ENCODE results near the gene GK2.

Gene GK2

DNA sequence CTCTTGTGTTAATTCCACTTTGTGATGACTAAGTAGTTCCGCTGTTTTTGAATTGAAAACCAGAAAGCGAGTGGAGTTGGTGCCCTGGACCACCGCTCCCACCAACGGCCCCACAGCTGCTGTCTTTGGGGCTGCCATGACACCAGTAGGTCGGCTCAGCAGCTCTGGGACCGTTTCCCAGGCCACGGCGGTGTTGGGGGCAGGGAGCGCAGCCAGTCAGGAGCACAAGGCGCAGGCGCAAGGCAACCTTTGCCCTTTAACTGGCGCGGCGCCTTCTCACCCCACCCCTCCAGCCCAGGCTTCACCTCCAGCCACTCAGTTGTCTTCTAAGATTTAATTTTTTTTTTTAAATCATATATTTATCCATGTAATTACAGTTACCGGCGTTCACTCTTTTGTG lies at the start of gene GK2:
Gene GK2 (minus strand): TSS at position 166 of the 400 bp plus-strand sequence. CDS start 28 bp downstream, at position 138.
- Histone ChIP-seq H3K4me3 (ENCODE audit: low read depth, low read length) (no peak within 1 kb of the TSS), H3K79me2 (ENCODE audit: control insufficient read depth, insufficient read depth, low read length, unreplicated experiment) (no peaks in the 10 kb centered on the region), H3K27ac (ENCODE audit: low read depth, low read length) (no peak within 1 kb of the TSS), H3K36me3 (ENCODE audit: insufficient read depth, low read length) (no peaks in the 10 kb centered on the region), H2AFZ (ENCODE audit: low read length, unreplicated experiment) (no peak within 1 kb of the TSS), H3K4me1 (ENCODE audit: control insufficient read depth, insufficient read depth, low read length, unreplicated experiment) (no peaks in the 10 kb centered on the region), H3K27me3 (ENCODE audit: insufficient read depth, low read length) (no peaks in the 10 kb centered on the region)

DNA sequence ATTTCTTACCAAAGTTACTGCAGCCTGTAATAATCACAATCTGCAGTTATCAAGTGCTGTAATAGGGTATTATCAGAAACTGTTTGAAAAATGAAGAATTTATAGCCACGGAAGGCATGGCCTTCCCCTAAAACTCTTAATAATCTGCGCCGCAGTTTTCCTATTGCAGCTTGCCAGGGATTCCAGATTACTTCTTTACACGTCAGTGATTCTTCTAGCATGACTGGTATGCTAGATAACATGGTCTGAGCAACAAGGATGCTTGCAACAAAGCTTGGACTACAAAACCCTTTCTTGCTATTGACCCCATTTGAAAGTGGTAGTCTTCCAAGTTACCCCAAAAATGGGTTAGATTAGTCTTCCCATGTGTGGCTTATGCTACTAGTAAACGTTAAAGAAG lies 47.2 kb upstream of the GK2 start:
- Histone ChIP-seq H3K4me1 (ENCODE audit: control insufficient read depth, insufficient read depth, low read length, unreplicated experiment) (no peaks in the 10 kb centered on the region), H3K79me2 (ENCODE audit: control insufficient read depth, insufficient read depth, low read length, unreplicated experiment) (no peaks in the 10 kb centered on the region), H3K36me3 (ENCODE audit: insufficient read depth, low read length) (no peaks in the 10 kb centered on the region), H3K4me3 (ENCODE audit: low read depth, low read length) (no peak overlapping the region), H2AFZ (ENCODE audit: low read length, unreplicated experiment) (no peak overlapping the region), H3K27me3 (ENCODE audit: insufficient read depth, low read length) (0 out of 2 replicates have a peak, but pooled peaks cover 5% of the 10 kb centered on the region), H3K27ac (ENCODE audit: low read depth, low read length) (no peak overlapping the region)

DNA sequence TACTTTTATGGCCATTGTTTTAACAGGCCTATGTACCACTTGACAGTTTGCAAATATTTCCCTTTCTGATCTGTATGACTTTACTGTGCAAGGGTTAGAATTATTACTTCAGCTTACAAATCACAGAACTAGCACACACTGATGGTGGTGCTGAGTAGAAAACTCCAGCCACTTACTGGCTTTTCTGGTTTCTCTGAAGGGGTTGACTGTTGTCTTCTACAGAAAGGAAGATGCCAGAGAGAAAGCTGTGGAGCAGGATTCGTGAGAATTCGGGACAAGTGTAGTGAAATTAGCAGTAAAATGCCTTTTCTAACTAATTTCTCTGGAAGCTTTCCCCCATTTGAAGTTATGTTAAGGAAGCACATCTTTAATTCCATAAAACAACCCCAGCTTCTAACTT lies 46.6 kb upstream of the GK2 start:
- Histone ChIP-seq H3K36me3 (ENCODE audit: insufficient read depth, low read length) (no peaks in the 10 kb centered on the region), H3K27me3 (ENCODE audit: insufficient read depth, low read length) (0 out of 2 replicates have a peak, but pooled peaks cover 5% of the 10 kb centered on the region), H3K79me2 (ENCODE audit: control insufficient read depth, insufficient read depth, low read length, unreplicated experiment) (no peaks in the 10 kb centered on the region), H2AFZ (ENCODE audit: low read length, unreplicated experiment) (no peak overlapping the region), H3K27ac (ENCODE audit: low read depth, low read length) (no peak overlapping the region), H3K4me3 (ENCODE audit: low read depth, low read length) (no peak overlapping the region), H3K4me1 (ENCODE audit: control insufficient read depth, insufficient read depth, low read length, unreplicated experiment) (no peaks in the 10 kb centered on the region)

DNA sequence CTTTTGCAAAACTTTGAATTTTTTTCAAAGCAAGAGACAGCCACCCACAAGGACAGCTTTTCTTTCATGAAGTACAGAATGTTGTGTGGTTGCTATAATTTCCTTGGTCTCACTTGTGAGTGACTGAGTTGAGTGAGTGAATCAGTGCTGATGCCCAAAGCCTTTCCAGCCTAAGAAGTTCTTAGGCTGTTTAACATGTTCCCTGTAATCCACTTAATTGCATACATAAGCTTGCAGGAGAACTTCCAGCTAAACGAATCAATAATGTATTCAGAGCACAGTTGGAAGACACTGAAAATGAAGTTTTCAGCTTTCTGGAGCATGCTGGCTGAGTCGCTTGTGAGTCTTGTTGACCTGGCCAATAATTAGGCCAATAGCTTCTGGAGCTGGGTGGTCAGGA lies 42.0 kb upstream of the GK2 start:
- Histone ChIP-seq H3K4me3 (ENCODE audit: low read depth, low read length) (no peak overlapping the region), H3K4me1 (ENCODE audit: control insufficient read depth, insufficient read depth, low read length, unreplicated experiment) (no peaks in the 10 kb centered on the region), H2AFZ (ENCODE audit: low read length, unreplicated experiment) (no peak overlapping the region), H3K79me2 (ENCODE audit: control insufficient read depth, insufficient read depth, low read length, unreplicated experiment) (no peaks in the 10 kb centered on the region), H3K27ac (ENCODE audit: low read depth, low read length) (no peak overlapping the region), H3K27me3 (ENCODE audit: insufficient read depth, low read length) (no peaks in the 10 kb centered on the region), H3K36me3 (ENCODE audit: insufficient read depth, low read length) (no peaks in the 10 kb centered on the region)

DNA sequence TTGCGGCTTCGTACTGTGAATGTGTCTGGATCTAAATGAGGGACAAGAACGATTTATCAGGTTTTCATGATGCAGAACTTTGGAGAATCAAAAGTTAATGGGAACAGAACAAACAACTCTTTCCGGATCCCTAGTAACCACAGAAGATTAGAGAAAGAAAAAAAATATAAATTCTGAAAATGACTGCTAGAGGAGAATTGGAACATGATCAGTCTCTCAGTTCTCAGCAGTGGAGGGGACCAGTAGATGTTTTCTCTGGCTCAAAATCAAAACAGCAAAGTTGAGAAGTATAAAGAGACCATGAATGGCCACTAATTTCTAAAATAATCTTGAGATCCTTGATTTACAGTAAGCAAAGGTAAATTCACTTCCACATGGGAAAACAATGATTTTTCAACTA lies 38.1 kb upstream of the GK2 start:
- Histone ChIP-seq H3K4me3 (ENCODE audit: low read depth, low read length) (no peak overlapping the region), H2AFZ (ENCODE audit: low read length, unreplicated experiment) (no peak overlapping the region), H3K36me3 (ENCODE audit: insufficient read depth, low read length) (no peaks in the 10 kb centered on the region)

DNA sequence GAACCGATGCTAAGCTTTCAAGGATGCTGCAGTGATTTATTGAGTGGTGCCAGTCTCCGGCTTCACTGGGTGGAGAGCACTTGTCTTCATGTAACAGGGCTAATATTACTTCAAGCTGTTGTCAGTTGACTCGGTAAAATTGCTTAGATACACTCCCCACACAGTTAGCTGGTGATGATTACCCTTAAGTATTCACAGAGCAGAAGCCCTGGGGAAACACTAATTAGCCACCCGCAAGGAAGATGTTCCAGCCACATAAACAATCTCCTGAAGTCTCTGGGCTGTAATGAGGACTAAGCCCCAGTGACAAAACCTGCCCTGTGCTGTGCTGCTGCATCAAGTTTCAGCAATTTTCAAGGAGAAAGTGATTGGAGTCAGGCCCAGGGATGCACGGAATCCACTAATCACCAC lies 37.3 kb upstream of the GK2 start:
- H3K27me3 ChIP-seq (ENCODE audit: insufficient read depth, low read length) = no peaks in the 10 kb centered on the region
- no peak overlapping the region for H3K27ac ChIP-seq (ENCODE audit: low read depth, low read length)
- no peaks in the 10 kb centered on the region for H3K79me2 ChIP-seq (ENCODE audit: control insufficient read depth, insufficient read depth, low read length, unreplicated experiment)
- H2AFZ ChIP-seq (ENCODE audit: low read length, unreplicated experiment) = no peak overlapping the region
- no peaks in the 10 kb centered on the region for H3K36me3 ChIP-seq (ENCODE audit: insufficient read depth, low read length)
- H3K4me1 ChIP-seq (ENCODE audit: control insufficient read depth, insufficient read depth, low read length, unreplicated experiment) = no peaks in the 10 kb centered on the region
- no peak overlapping the region for H3K4me3 ChIP-seq (ENCODE audit: low read depth, low read length)

More for the DNA sequence above, 38.1 kb upstream of the GK2 start:
- H3K4me1 ChIP-seq (ENCODE audit: control insufficient read depth, insufficient read depth, low read length, unreplicated experiment) = no peaks in the 10 kb centered on the region
- H3K79me2 ChIP-seq (ENCODE audit: control insufficient read depth, insufficient read depth, low read length, unreplicated experiment) = no peaks in the 10 kb centered on the region
- no peaks in the 10 kb centered on the region for H3K27me3 ChIP-seq (ENCODE audit: insufficient read depth, low read length)
- H3K27ac ChIP-seq (ENCODE audit: low read depth, low read length) = no peak overlapping the region

DNA sequence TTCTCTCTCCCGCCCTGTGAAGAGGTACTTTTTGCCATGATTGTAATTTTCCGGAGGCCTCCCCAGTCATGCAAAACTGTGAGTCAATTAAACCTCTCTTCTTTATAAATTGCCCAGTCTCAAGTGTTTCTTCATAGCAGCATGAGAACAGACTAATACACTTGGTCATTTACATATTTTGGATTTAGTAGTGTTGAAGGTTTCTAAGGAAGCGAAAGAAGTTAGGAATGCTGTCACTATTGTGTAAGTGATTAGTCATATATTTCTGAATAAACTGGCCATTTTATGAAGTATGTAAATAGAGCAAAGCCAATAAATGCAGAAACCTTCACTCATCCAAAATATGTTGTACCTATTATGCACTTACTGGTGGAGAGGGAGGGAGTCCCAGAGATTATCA lies 34.4 kb upstream of the GK2 start:
- Histone ChIP-seq H3K79me2 (ENCODE audit: control insufficient read depth, insufficient read depth, low read length, unreplicated experiment) (no peaks in the 10 kb centered on the region), H3K4me1 (ENCODE audit: control insufficient read depth, insufficient read depth, low read length, unreplicated experiment) (no peaks in the 10 kb centered on the region), H3K4me3 (ENCODE audit: low read depth, low read length) (no peak overlapping the region), H3K36me3 (ENCODE audit: insufficient read depth, low read length) (no peaks in the 10 kb centered on the region), H3K27ac (ENCODE audit: low read depth, low read length) (no peak overlapping the region), H3K27me3 (ENCODE audit: insufficient read depth, low read length) (no peaks in the 10 kb centered on the region), H2AFZ (ENCODE audit: low read length, unreplicated experiment) (no peak overlapping the region)

DNA sequence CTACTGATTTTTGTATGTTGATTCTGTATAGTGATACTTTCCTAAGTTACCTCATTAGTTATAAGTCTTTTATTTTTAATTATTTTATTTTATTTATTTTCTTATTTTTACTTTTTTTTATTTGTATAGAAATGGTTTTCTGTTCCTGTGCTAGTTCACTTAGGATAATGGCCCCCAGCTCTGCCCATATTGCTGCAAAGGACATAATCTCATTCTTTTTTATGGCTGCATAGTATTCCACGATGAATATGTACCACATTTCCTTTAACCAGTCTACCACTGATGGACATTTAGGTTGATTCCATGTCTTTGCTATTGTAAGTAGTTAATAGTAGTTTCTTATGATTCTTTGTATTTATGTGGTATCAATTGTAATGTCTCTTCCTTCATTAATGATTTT lies 31.5 kb upstream of the GK2 start:
- Histone ChIP-seq H3K79me2 (ENCODE audit: control insufficient read depth, insufficient read depth, low read length, unreplicated experiment) (no peaks in the 10 kb centered on the region), H3K27ac (ENCODE audit: low read depth, low read length) (no peak overlapping the region), H2AFZ (ENCODE audit: low read length, unreplicated experiment) (no peak overlapping the region), H3K36me3 (ENCODE audit: insufficient read depth, low read length) (no peaks in the 10 kb centered on the region), H3K27me3 (ENCODE audit: insufficient read depth, low read length) (no peaks in the 10 kb centered on the region), H3K4me1 (ENCODE audit: control insufficient read depth, insufficient read depth, low read length, unreplicated experiment) (no peaks in the 10 kb centered on the region), H3K4me3 (ENCODE audit: low read depth, low read length) (no peak overlapping the region)

DNA sequence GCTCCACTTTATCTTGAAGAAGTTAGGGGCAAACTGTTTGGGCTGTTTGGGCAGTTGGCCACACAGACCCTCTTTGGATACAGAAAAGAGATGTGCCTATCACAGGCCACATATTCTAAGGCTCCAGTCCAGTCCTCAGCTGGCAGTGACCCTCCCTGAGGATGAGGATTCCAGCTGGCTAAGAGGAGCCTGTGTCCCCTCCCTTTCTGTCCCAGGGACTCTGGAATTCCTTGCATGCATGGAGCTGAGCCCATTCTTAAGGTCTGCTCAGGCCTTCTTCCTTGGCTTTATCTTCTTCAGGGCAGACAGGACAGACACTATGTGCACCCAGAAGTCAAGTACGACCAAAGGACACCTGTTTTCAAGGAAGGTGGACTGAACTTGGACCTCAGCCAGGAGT lies 23.8 kb upstream of the GK2 start:
- Histone ChIP-seq H3K36me3 (ENCODE audit: insufficient read depth, low read length) (no peaks in the 10 kb centered on the region), H3K4me3 (ENCODE audit: low read depth, low read length) (no peak overlapping the region), H3K27ac (ENCODE audit: low read depth, low read length) (no peak overlapping the region), H2AFZ (ENCODE audit: low read length, unreplicated experiment) (no peak overlapping the region), H3K79me2 (ENCODE audit: control insufficient read depth, insufficient read depth, low read length, unreplicated experiment) (no peaks in the 10 kb centered on the region), H3K4me1 (ENCODE audit: control insufficient read depth, insufficient read depth, low read length, unreplicated experiment) (no peaks in the 10 kb centered on the region), H3K27me3 (ENCODE audit: insufficient read depth, low read length) (no peaks in the 10 kb centered on the region)

DNA sequence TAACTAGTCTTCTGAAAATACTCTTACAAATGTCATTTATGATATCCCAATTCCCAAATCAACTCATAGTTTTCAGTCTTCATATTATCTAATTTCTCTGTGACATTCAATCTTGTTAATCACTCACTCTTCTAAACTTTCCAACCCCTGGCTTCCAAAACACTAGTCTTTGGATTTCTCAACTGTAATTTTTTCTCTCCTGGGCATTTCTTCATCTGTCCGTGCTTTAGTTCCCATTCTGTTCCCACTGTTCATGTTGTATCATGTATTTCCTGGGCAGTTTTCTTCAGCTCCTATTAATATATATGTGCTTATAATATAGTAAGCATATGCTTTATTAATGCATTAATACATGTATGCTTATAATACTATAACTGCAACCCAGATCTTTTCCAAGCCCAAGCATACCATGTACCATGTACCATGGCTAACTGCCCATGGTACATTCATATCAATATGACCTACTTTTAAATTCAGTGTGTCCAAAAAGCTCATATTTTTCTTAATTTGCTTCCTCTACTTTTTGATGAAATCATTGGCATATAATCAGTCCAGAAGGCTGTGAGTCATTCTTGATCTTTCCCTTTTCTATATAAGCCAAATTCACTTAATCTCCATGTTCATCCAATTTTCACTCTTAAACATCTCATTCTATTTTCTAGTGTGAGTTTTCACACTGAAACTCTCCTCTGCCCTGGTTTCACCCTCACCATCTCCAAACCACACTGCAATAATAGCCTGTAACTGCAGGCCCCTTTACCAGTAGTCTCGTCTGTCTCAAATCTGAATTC lies 21.3 kb upstream of the GK2 start:
- Histone ChIP-seq H3K79me2 (ENCODE audit: control insufficient read depth, insufficient read depth, low read length, unreplicated experiment) (no peaks in the 10 kb centered on the region), H3K36me3 (ENCODE audit: insufficient read depth, low read length) (no peaks in the 10 kb centered on the region), H3K4me1 (ENCODE audit: control insufficient read depth, insufficient read depth, low read length, unreplicated experiment) (no peaks in the 10 kb centered on the region), H2AFZ (ENCODE audit: low read length, unreplicated experiment) (no peak overlapping the region), H3K4me3 (ENCODE audit: low read depth, low read length) (no peak overlapping the region), H3K27me3 (ENCODE audit: insufficient read depth, low read length) (0 out of 2 replicates have a peak, but pooled peaks cover 6% of the 10 kb centered on the region), H3K27ac (ENCODE audit: low read depth, low read length) (no peak overlapping the region)

DNA sequence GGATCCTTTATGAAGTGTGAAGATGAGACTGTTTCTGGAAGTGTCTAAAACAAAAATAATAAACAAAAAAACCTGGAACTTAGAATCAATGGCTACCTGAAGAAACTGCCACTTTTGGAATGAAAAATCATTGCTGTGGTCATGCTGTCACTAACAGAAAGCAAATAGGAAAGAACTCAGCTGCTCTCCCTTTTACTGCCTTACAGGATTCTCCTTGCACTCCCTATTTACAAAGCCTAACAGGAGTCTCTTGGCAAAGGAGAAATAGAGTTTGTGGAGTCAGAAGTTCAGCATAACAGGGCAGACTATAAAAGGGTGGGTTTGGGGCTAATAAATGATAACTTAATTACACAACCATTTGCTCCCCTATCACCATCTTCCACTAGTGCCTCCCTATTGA lies 19.0 kb upstream of the GK2 start:
- Histone ChIP-seq H3K79me2 (ENCODE audit: control insufficient read depth, insufficient read depth, low read length, unreplicated experiment) (no peaks in the 10 kb centered on the region), H3K27me3 (ENCODE audit: insufficient read depth, low read length) (0 out of 2 replicates have a peak, but pooled peaks cover 6% of the 10 kb centered on the region), H3K4me3 (ENCODE audit: low read depth, low read length) (no peak overlapping the region), H2AFZ (ENCODE audit: low read length, unreplicated experiment) (no peak overlapping the region), H3K27ac (ENCODE audit: low read depth, low read length) (no peak overlapping the region), H3K36me3 (ENCODE audit: insufficient read depth, low read length) (no peaks in the 10 kb centered on the region), H3K4me1 (ENCODE audit: control insufficient read depth, insufficient read depth, low read length, unreplicated experiment) (no peaks in the 10 kb centered on the region)

Measured in ACC112 (cell line).